Mesenchymal stem cell (in vitro differentiated cells and primary cell): Measurements from ENCODE around the gene ANO10.

ENCODE experiments used
- DNase-seq: peaks from one replicate; pipeline ENCODE4 v3.0.0-alpha.2; 2013
- H2AFZ ChIP-seq: one replicate; pipeline ENCODE4 v1.6.1; 2013; ENCODE audit warnings: low read depth, mild to moderate bottlenecking, control low read depth, inconsistent platforms, low read length, moderate library complexity
- H2AK5ac ChIP-seq: 2 replicates; pipeline ENCODE4 v1.6.1; 2013; ENCODE audit warnings: low read length, moderate library complexity, mild to moderate bottlenecking, inconsistent platforms; ENCODE audit not compliant: severe bottlenecking
- H2BK120ac ChIP-seq: one replicate; pipeline ENCODE4 v1.6.1; 2013; ENCODE audit warnings: low read depth, mild to moderate bottlenecking, inconsistent platforms, low read length, moderate library complexity
- H2BK12ac ChIP-seq, 2 experiments: one replicate each; pipeline ENCODE4 v1.6.1; 2013; ENCODE audit warnings: inconsistent platforms in 2 of 2, low read length in 2 of 2, mild to moderate bottlenecking in 2 of 2, moderate library complexity in 2 of 2, control low read depth in 1 of 2
- H2BK15ac ChIP-seq: one replicate; pipeline ENCODE4 v1.6.1; 2013; ENCODE audit warnings: mild to moderate bottlenecking, low read depth, inconsistent platforms; ENCODE audit not compliant: poor library complexity, severe bottlenecking
- H2BK5ac ChIP-seq: 2 replicates; pipeline ENCODE4 v1.6.1; 2013; ENCODE audit warnings: low read depth, mild to moderate bottlenecking, low read length, control low read depth, inconsistent platforms; ENCODE audit not compliant: poor library complexity, severe bottlenecking
- H3K14ac ChIP-seq, 2 experiments: one replicate each; pipeline ENCODE4 v1.6.1; 2013; ENCODE audit warnings: inconsistent platforms in 2 of 2, low read length in 2 of 2, control low read depth in 1 of 2, mild to moderate bottlenecking in 1 of 2, moderate library complexity in 1 of 2
- H3K18ac ChIP-seq, 2 experiments: one replicate each; pipeline ENCODE4 v1.6.1; 2013; ENCODE audit warnings: inconsistent platforms in 2 of 2, low read length in 2 of 2, control low read depth in 1 of 2, low read depth in 1 of 2, mild to moderate bottlenecking in 1 of 2
- H3K23ac ChIP-seq, 2 experiments: one replicate each; pipeline ENCODE4 v1.6.1; 2013; ENCODE audit warnings: inconsistent platforms in 2 of 2, low read length in 2 of 2, mild to moderate bottlenecking in 2 of 2, moderate library complexity in 2 of 2, control low read depth in 1 of 2
- H3K27ac ChIP-seq: 2 replicates; pipeline ENCODE4 v1.5.1; 2013; ENCODE audit warnings: mild to moderate bottlenecking, moderate library complexity, low read length, control low read depth, inconsistent platforms; ENCODE audit not compliant: poor library complexity, severe bottlenecking
- H3K27me3 ChIP-seq, 2 experiments: 2 replicates each; pipeline versions ENCODE4 v1.6.1 to v1.7.0; 2013; ENCODE audit warnings: low read length in 2 of 2, mild to moderate bottlenecking in 2 of 2, moderate library complexity in 2 of 2, control low read depth in 1 of 2, inconsistent platforms in 1 of 2; ENCODE audit not compliant: control insufficient read depth in 1 of 2, insufficient read depth in 1 of 2
- H3K36me3 ChIP-seq, 2 experiments: 2 replicates each; pipeline versions ENCODE4 v1.6.1 to v1.7.0; 2013; ENCODE audit warnings: low read length in 2 of 2, control low read depth in 1 of 2, inconsistent platforms in 1 of 2, low read depth in 1 of 2, mild to moderate bottlenecking in 1 of 2; ENCODE audit not compliant: insufficient read depth in 2 of 2, control insufficient read depth in 1 of 2
- H3K4ac ChIP-seq, 2 experiments: one replicate each; pipeline ENCODE4 v1.6.1; 2013; ENCODE audit warnings: inconsistent platforms in 2 of 2, low read length in 2 of 2, mild to moderate bottlenecking in 2 of 2, moderate library complexity in 2 of 2, control low read depth in 1 of 2, low read depth in 1 of 2
- H3K4me1 ChIP-seq: 2 replicates; pipeline ENCODE4 v1.6.1; 2013; ENCODE audit warnings: low read depth, low read length, control low read depth; ENCODE audit not compliant: control insufficient read depth, insufficient read depth
- H3K4me2 ChIP-seq: 2 replicates; pipeline ENCODE4 v1.6.1; 2013; ENCODE audit warnings: low read length, mild to moderate bottlenecking, inconsistent platforms; ENCODE audit not compliant: poor library complexity, severe bottlenecking
- H3K4me3 ChIP-seq, 2 experiments: 2 replicates each; pipeline versions ENCODE4 v1.5.1 to v1.7.0; 2013; ENCODE audit warnings: low read length in 2 of 2, mild to moderate bottlenecking in 2 of 2, control low read depth in 1 of 2, low read depth in 1 of 2; ENCODE audit not compliant: insufficient read depth in 1 of 2
- H3K79me1 ChIP-seq: replicated peaks from 2 replicates; pipeline ENCODE4 v1.6.1; 2013; ENCODE audit warnings: mild to moderate bottlenecking, control low read depth, low read length, inconsistent platforms; ENCODE audit not compliant: poor library complexity, severe bottlenecking
- H3K9ac ChIP-seq: 2 replicates; pipeline ENCODE4 v1.7.0; 2013; ENCODE audit warnings: mild to moderate bottlenecking, low read length, moderate library complexity
- H3K9me3 ChIP-seq: 2 replicates; pipeline ENCODE4 v1.7.0; 2013; ENCODE audit warnings: mild to moderate bottlenecking, low read length; ENCODE audit not compliant: control insufficient read depth
- H4K8ac ChIP-seq: one replicate; pipeline ENCODE4 v1.6.1; 2013; ENCODE audit warnings: inconsistent platforms, mild to moderate bottlenecking, low read length, moderate library complexity
- H4K91ac ChIP-seq: one replicate; pipeline ENCODE4 v1.6.1; 2013; ENCODE audit warnings: mild to moderate bottlenecking, low read length, inconsistent platforms
- whole genome bisulfite sequencing: methylation state at CpG from one replicate; pipeline ENCODE4 v1.1.7; 2013; ENCODE audit warnings: mixed read lengths; 5-methylcytosine and 5-hydroxymethylcytosine counted together

The ANO10 gene

GRCh38 chr3:43616034-43616433 is 5.8 kb downstream of the ANO10 start:
- Histone ChIP-seq H3K4me1 (peaks cover 2% of the 10 kb centered on the region), H3K27me3 (no peaks in the 10 kb centered on the region), H3K14ac (no peak overlapping the region), H2BK120ac (no peak overlapping the region), H4K8ac (no peak overlapping the region), H3K36me3 (peaks cover 0 to 9% of the 10 kb centered on the region in 2 experiments), H3K18ac (no peak overlapping the region), H2BK12ac (no peak overlapping the region), H2AFZ (no peak overlapping the region), H3K9ac (no peak overlapping the region), H2BK15ac (no peak overlapping the region), H3K79me1 (peaks cover 24% of the 10 kb centered on the region), H3K23ac (no peak overlapping the region), H3K4ac (no peak overlapping the region), H2BK5ac (no peak overlapping the region), H2AK5ac (no peak overlapping the region), H4K91ac (no peak overlapping the region), H3K4me3 (no peak overlapping the region), H3K27ac (no peak overlapping the region), H3K4me2 (no peak overlapping the region), H3K9me3 (no peaks in the 10 kb centered on the region)
- no peak for DNase-seq
- WGBS: 98% methylated on average over 5 of the region's 5 CpGs

- peaks cover 0 to 9% of the 10 kb centered on the region in 2 experiments for H3K36me3 ChIP-seq
- no peak overlapping the region for H3K4me2 ChIP-seq
- no peak overlapping the region for H2AFZ ChIP-seq
- no peak overlapping the region for H2BK15ac ChIP-seq
- no peak overlapping the region for H3K23ac ChIP-seq
- no peak overlapping the region for H2AK5ac ChIP-seq
- no peak overlapping the region for H3K4me3 ChIP-seq
- H3K14ac ChIP-seq: no peak overlapping the region
- no peak overlapping the region for H4K8ac ChIP-seq
- no peak overlapping the region for H3K18ac ChIP-seq
- no peaks in the 10 kb centered on the region for H3K27me3 ChIP-seq
- H3K4me1 ChIP-seq: peaks cover 2% of the 10 kb centered on the region
- no peak overlapping the region for H4K91ac ChIP-seq
- no peak overlapping the region for H3K4ac ChIP-seq
- DNase-seq: no peak
- WGBS: no CpG with 5 or more reads among the region's 1 CpG
- H2BK12ac ChIP-seq: no peak overlapping the region
- H3K9me3 ChIP-seq: no peaks in the 10 kb centered on the region
- H2BK120ac ChIP-seq: no peak overlapping the region
- H3K79me1 ChIP-seq: peaks cover 24% of the 10 kb centered on the region
- H3K9ac ChIP-seq: no peak overlapping the region
- no peak overlapping the region for H2BK5ac ChIP-seq
- no peak overlapping the region for H3K27ac ChIP-seq
Measured at GRCh38 chr3:43615133-43615532, 6.7 kb downstream of the ANO10 start.

- Histone ChIP-seq H2BK12ac (no peak overlapping the region), H3K36me3 (peaks cover 0 to 9% of the 10 kb centered on the region in 2 experiments), H3K27ac (no peak overlapping the region), H3K4me2 (no peak overlapping the region), H3K27me3 (no peaks in the 10 kb centered on the region), H2BK5ac (no peak overlapping the region), H3K9ac (no peak overlapping the region), H3K4me1 (no peaks in the 10 kb centered on the region), H3K18ac (no peak overlapping the region), H3K14ac (no peak overlapping the region), H4K91ac (no peak overlapping the region), H4K8ac (no peak overlapping the region), H2BK120ac (no peak overlapping the region), H3K4me3 (no peak overlapping the region), H2AK5ac (no peak overlapping the region), H3K23ac (no peak overlapping the region), H2AFZ (no peak overlapping the region), H3K79me1 (peaks cover 19% of the 10 kb centered on the region), H2BK15ac (no peak overlapping the region), H3K9me3 (no peaks in the 10 kb centered on the region), H3K4ac (no peak overlapping the region)
- no peak for DNase-seq
- 100% methylated on average over 4 of the region's 5 CpGs for WGBS
Measured at GRCh38 chr3:43613976-43614375, 7.8 kb downstream of the ANO10 start.

GRCh38 chr3:43612419-43612818 is 9.4 kb downstream of the ANO10 start:
- Histone ChIP-seq H3K79me1 (peaks cover 23% of the 10 kb centered on the region), H2BK15ac (no peak overlapping the region), H3K4me2 (no peak overlapping the region), H3K4ac (no peak overlapping the region), H3K9ac (no peak overlapping the region), H3K14ac (no peak overlapping the region), H3K4me1 (no peaks in the 10 kb centered on the region), H2AK5ac (no peak overlapping the region), H3K9me3 (no peaks in the 10 kb centered on the region), H3K36me3 (peaks cover 4 to 9% of the 10 kb centered on the region in 2 experiments), H3K18ac (no peak overlapping the region), H2BK5ac (no peak overlapping the region), H3K27ac (no peak overlapping the region), H2BK120ac (no peak overlapping the region), H2AFZ (no peak overlapping the region), H4K8ac (no peak overlapping the region), H3K27me3 (no peaks in the 10 kb centered on the region), H4K91ac (no peak overlapping the region), H3K4me3 (no peak overlapping the region), H3K23ac (no peak overlapping the region), H2BK12ac (no peak overlapping the region)
- DNase-seq: no peak
